HG02759 (cell line): Measurements from ENCODE around the gene CDR2.
A peak's percentile ranks its signal among the peaks of the same experiment; 100 is the strongest.
"Not testable (repeated sequence)": the region's sequence is repeated elsewhere in the genome, so short reads cannot be mapped to it uniquely, and the experiment has no call there.

Source experiments
- ATAC-seq: cut with Tn5 transposase; IDR thresholded peaks from one replicate; pipeline ENCODE4 v1.9.1; 2021; ENCODE audit warnings: mild to moderate bottlenecking, moderate library complexity; ENCODE audit not compliant: unreplicated experiment

The CDR2 gene

GRCh38 chr16:22375963-22376640 is 1.7 kb upstream of the CDR2 start:
- no peak for ATAC-seq

GRCh38 chr16:22375117-22375962 is 921 bp upstream of the CDR2 start:
- no peak for ATAC-seq

GRCh38 chr16:22373662-22374310 is 633 bp downstream of the CDR2 start:
- ATAC-seq: peak; percentile 20

- ATAC-seq: no peak
Observed at GRCh38 chr16:22372882-22373661, 1.3 kb downstream of the CDR2 start.

- no peak for ATAC-seq
Observed at GRCh38 chr16:22370038-22370820, 4.2 kb downstream of the CDR2 start.

GRCh38 chr16:22369221-22369811 is 5.1 kb downstream of the CDR2 start:
- ATAC-seq: no peak

GRCh38 chr16:22368200-22368826 is 6.1 kb downstream of the CDR2 start:
- ATAC-seq: not testable (repeated sequence)

GRCh38 chr16:22366889-22367288 is 7.5 kb downstream of the CDR2 start:
- no peak for ATAC-seq

GRCh38 chr16:22366371-22366770 is 8.0 kb downstream of the CDR2 start:
- ATAC-seq: no peak

GRCh38 chr16:22364241-22364640 is 10.2 kb downstream of the CDR2 start:
- ATAC-seq: no peak

GRCh38 chr16:22360963-22361659 is 13.3 kb downstream of the CDR2 start:
- ATAC-seq: no peak

- ATAC-seq: no peak
Observed at GRCh38 chr16:22359679-22360078, 14.7 kb downstream of the CDR2 start.

- ATAC-seq: peak; percentile 4
Observed at GRCh38 chr16:22358000-22358399, 16.4 kb downstream of the CDR2 start.

GRCh38 chr16:22357635-22357971 is 16.8 kb downstream of the CDR2 start:
- ATAC-seq: peak; percentile 61

- peak; percentile 17 for ATAC-seq
Observed at GRCh38 chr16:22356930-22357634, 17.3 kb downstream of the CDR2 start.

- no peak for ATAC-seq
Observed at GRCh38 chr16:22355487-22355908, 18.9 kb downstream of the CDR2 start.

- ATAC-seq: no peak
Observed at GRCh38 chr16:22353933-22354541, 20.4 kb downstream of the CDR2 start.
